Esophagus muscularis mucosa (tissue), 4 donors: Measurements from ENCODE around the gene GPI. TPM values are rescaled to one million over a fixed set of nuclear protein-coding genes. Genes with fewer than 3 reads are reported as not detected.
"Not testable (repeated sequence)": the region's sequence is repeated elsewhere in the genome, so short reads cannot be mapped to it uniquely, and the experiment has no call there.

ENCODE experiments used
- DNase-seq: peaks from one replicate; pipeline ENCODE4 v3.0.0-alpha.2; 2017; ENCODE audit errors: extremely low spot score
- H3K27ac ChIP-seq, 4 donors: fragments of 200-600 bp; sonication (generic); replicated peaks in 1 of 4; 1 replicate in 3 of 4; 2 replicates in 1 of 4; pipeline ENCODE4 v1.5.1; 2016 to 2019; ENCODE audit warnings: mild to moderate bottlenecking in 1 of 4
- H3K27me3 ChIP-seq, 4 donors: fragments of 200-600 bp; sonication (generic); one replicate each; pipeline versions ENCODE4 v1.5.1 to v1.6.0; 2016 to 2019
- H3K36me3 ChIP-seq, 4 donors: fragments of 200-600 bp; sonication (generic); one replicate each; pipeline ENCODE4 v1.5.1; 2016 to 2019
- H3K4me1 ChIP-seq, 4 donors: fragments of 200-600 bp; sonication (generic); one replicate each; pipeline ENCODE4 v1.5.1; 2016 to 2019
- H3K4me3 ChIP-seq, 4 donors: fragments of 200-600 bp; sonication (generic); 1 replicate in 2 of 4; 2 replicates in 2 of 4; pipeline ENCODE4 v1.5.1; 2016 to 2019; ENCODE audit warnings: mild to moderate bottlenecking in 4 of 4, moderate library complexity in 1 of 4
- H3K9me3 ChIP-seq, 4 donors: fragments of 200-600 bp; sonication (generic); 1 replicate in 3 of 4; 2 replicates in 1 of 4; pipeline ENCODE4 v1.5.1; 2016 to 2019
- CTCF ChIP-seq, 3 experiments: fragments of 200-600 bp in 2 of 3; fragments of 450-650 bp in 1 of 3; sonication (generic) in 2 of 3; IDR thresholded peaks; one replicate each; pipeline ENCODE4 v1.5.1; 2017 to 2019; ENCODE audit warnings: antibody characterized with exemption in 3 of 3, mild to moderate bottlenecking in 2 of 3, moderate library complexity in 1 of 3
- EP300 ChIP-seq: sonication (generic); formaldehyde crosslinking; IDR thresholded peaks from one replicate; pipeline ENCODE4 v1.6.1; 2017; ENCODE audit warnings: antibody characterized with exemption
- POLR2A ChIP-seq: fragments of 450-650 bp; IDR thresholded peaks from one replicate; pipeline ENCODE4 v1.6.1; 2017; ENCODE audit warnings: antibody characterized with exemption, moderate library complexity, mild to moderate bottlenecking, low read depth
- POLR2AphosphoS5 ChIP-seq, 2 donors: sonication (generic); formaldehyde crosslinking; IDR thresholded peaks; one replicate each; pipeline ENCODE4 v1.6.1; 2017; ENCODE audit warnings: antibody characterized with exemption in 2 of 2
- WGBS: methylation state at CpG from one replicate; pipeline ENCODE4 v1.1.5; 2018; 5-methylcytosine and 5-hydroxymethylcytosine counted together
- intact Hi-C: fragments of 100-400 bp; cut with DNase I; formaldehyde crosslinking; loops from one replicate; pipeline ENCODE4 v1.15.1; 2023
- total RNA-seq, 4 donors: library from RNA; depleted of rRNA; stranded (reverse); fragments of >200 nt; gene quantifications; one replicate each; pipeline versions ENCODE4 v1.1.0 to v1.2.1, GENCODE V29; 2016

Gene GPI
- total RNA-seq, 4 donors from 2014 or later, result 121 to 313 (median 212) TPM

DNA sequence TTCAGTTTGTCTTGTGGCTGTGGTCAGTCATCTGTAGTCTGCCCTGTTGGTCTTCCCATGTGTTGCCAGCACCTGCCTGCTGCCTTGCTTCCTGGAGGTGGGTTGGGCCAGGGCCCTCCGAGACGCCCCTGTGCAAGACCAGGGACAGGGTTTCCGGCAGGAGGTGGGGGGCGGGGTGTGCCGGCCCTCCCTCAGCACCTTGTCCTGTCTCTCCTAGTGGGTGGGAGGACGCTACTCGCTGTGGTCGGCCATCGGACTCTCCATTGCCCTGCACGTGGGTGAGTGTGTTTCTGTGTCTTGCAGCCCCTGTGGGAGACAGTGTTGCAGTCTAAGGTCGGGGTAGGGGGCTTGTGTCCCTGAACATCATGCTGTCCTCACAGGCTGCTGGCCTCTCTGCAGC, 28.0 kb downstream of the GPI start:
- 84% methylated on average over 10 of the region's 11 CpGs for WGBS
- H3K36me3 ChIP-seq, result peaks cover 47 to 100% (median 100%) of the 10 kb centered on the region in 4 donors
- intact Hi-C loops, result no loop called here

GRCh38 chr19:34393629-34394028, 28.6 kb downstream of the GPI start:
- DNase-seq, result no peak
- Histone ChIP-seq H3K4me3 (no peak overlapping the region), H3K36me3 (peaks cover 42 to 100% (median 99%) of the 10 kb centered on the region in 4 donors), H3K4me1 (no peaks in the 10 kb centered on the region), H3K9me3 (no peaks in the 10 kb centered on the region), H3K27me3 (no peaks in the 10 kb centered on the region), H3K27ac (no peak overlapping the region)
- WGBS, result 86% methylated on average over 13 of the region's 14 CpGs
- TF ChIP-seq POLR2A, result no peak
- no peak for TF ChIP-seq CTCF (IDR thresholded peaks at IDR 0.05)
- no peak for TF ChIP-seq POLR2AphosphoS5 (IDR thresholded peaks at IDR 0.05)
- TF ChIP-seq EP300, result no peak
- intact Hi-C loops, result no loop called here

More for the DNA sequence above, 28.0 kb downstream of the GPI start:
- TF ChIP-seq CTCF (IDR thresholded peaks at IDR 0.05) (no peak), POLR2A (no peak), POLR2AphosphoS5 (IDR thresholded peaks at IDR 0.05) (no peak), EP300 (no peak)
- Histone ChIP-seq H3K27me3 (no peaks in the 10 kb centered on the region), H3K4me1 (no peaks in the 10 kb centered on the region), H3K27ac (no peak overlapping the region), H3K4me3 (no peak overlapping the region), H3K9me3 (no peaks in the 10 kb centered on the region)
- DNase-seq, result no peak

GRCh38 chr19:34397853-34398252, 32.9 kb downstream of the GPI start:
- no peak for TF ChIP-seq CTCF (IDR thresholded peaks at IDR 0.05)
- no peak for TF ChIP-seq EP300
- TF ChIP-seq POLR2A, result no peak
- TF ChIP-seq POLR2AphosphoS5 (IDR thresholded peaks at IDR 0.05), result no peak
- Histone ChIP-seq H3K4me1 (no peaks in the 10 kb centered on the region), H3K36me3 (peaks cover 64 to 88% (median 83%) of the 10 kb centered on the region in 4 donors), H3K4me3 (no peak overlapping the region), H3K27me3 (no peaks in the 10 kb centered on the region), H3K9me3 (no peaks in the 10 kb centered on the region), H3K27ac (no peak overlapping the region)
- WGBS, result 84% methylated on average over 1 of the region's 1 CpG
- intact Hi-C loops, result no loop called here
- no peak for DNase-seq

GRCh38 chr19:34399886-34400285, 34.9 kb downstream of the GPI start:
- no peak for DNase-seq
- H3K4me3 ChIP-seq, result no peak overlapping the region
- peaks cover 3 to 12% (median 7%) of the 10 kb centered on the region in 4 donors for H3K4me1 ChIP-seq
- intact Hi-C loops, result no loop called here
- no peaks in the 10 kb centered on the region for H3K9me3 ChIP-seq
- TF ChIP-seq CTCF (IDR thresholded peaks at IDR 0.05) (no peak), EP300 (no peak), POLR2AphosphoS5 (IDR thresholded peaks at IDR 0.05) (no peak), POLR2A (no peak)
- H3K27ac ChIP-seq, result no peak overlapping the region
- peaks cover 49 to 68% (median 62%) of the 10 kb centered on the region in 4 donors for H3K36me3 ChIP-seq
- no peaks in the 10 kb centered on the region for H3K27me3 ChIP-seq
- 87% methylated on average over 9 of the region's 9 CpGs for WGBS

GRCh38 chr19:34400844-34401243, 35.8 kb downstream of the GPI start:
- WGBS, result 94% methylated on average over 8 of the region's 8 CpGs

More at GRCh38 chr19:34400844-34401243, 35.8 kb downstream of the GPI start:
- H3K4me3 ChIP-seq, intact Hi-C loops, H3K9me3 ChIP-seq, H3K27me3 ChIP-seq, H3K27ac ChIP-seq, DNase-seq: not testable (repeated sequence)
- H3K4me1 ChIP-seq, result peaks cover 5 to 16% (median 12%) of the 10 kb centered on the region in 4 donors
- peaks cover 40 to 58% (median 53%) of the 10 kb centered on the region in 4 donors for H3K36me3 ChIP-seq
